NT2/D1 (cell line): ENCODE measurements around the gene RRP15.

ENCODE experiments used
- DNase-seq: peaks from one replicate; pipeline ENCODE4 v3.0.0-alpha.2; 2011; ENCODE audit warnings: low read depth, low spot score
- H3K27me3 ChIP-seq: 2 replicates; pipeline ENCODE4 v1.6.0; 2011; ENCODE audit warnings: mild to moderate bottlenecking; ENCODE audit not compliant: insufficient read length, insufficient read depth
- H3K36me3 ChIP-seq: 2 replicates; pipeline ENCODE4 v1.6.1; 2011; ENCODE audit warnings: mild to moderate bottlenecking, low read length, mixed read lengths; ENCODE audit not compliant: insufficient read depth, insufficient read length
- H3K4me1 ChIP-seq: 2 replicates; pipeline ENCODE4 v1.5.1; 2011; ENCODE audit not compliant: insufficient read depth, insufficient read length
- H3K4me3 ChIP-seq: 2 replicates; pipeline ENCODE4 v1.5.1; 2011; ENCODE audit warnings: low read depth; ENCODE audit not compliant: insufficient read length
- H3K9ac ChIP-seq: 2 replicates; pipeline ENCODE4 v1.6.0; 2011; ENCODE audit warnings: low read depth; ENCODE audit not compliant: insufficient read length
- H3K9me3 ChIP-seq: 2 replicates; pipeline ENCODE4 v1.5.1; 2011; ENCODE audit warnings: mild to moderate bottlenecking, low read length; ENCODE audit not compliant: insufficient read depth
- SUZ12 ChIP-seq: IDR thresholded peaks from 2 replicates; pipeline ENCODE4 v1.6.1; 2011; ENCODE audit not compliant: insufficient read length, insufficient read depth; ENCODE audit errors: extremely low read depth
- YY1 ChIP-seq: IDR thresholded peaks from 2 replicates; pipeline ENCODE4 v1.6.1; 2011; ENCODE audit not compliant: insufficient read length, insufficient read depth
- ZNF274 ChIP-seq: IDR thresholded peaks from 2 replicates; pipeline ENCODE4 v1.6.1; 2011; ENCODE audit warnings: mild to moderate bottlenecking, low read depth, low read length

Gene RRP15

GRCh38 chr1:218284917-218285635, at the start of gene RRP15:
Gene RRP15, plus strand, starts transcription at chr1:218285293. Its CDS starts 24 bp downstream, at chr1:218285317.
- TF ChIP-seq YY1, result peak; percentile 88
- TF ChIP-seq ZNF274, result no peak
- peak; percentile 94 for DNase-seq
- Histone ChIP-seq H3K4me1 (no peaks in the 10 kb centered on the region), H3K9ac (peak within 1 kb of the TSS; percentile 98), H3K4me3 (peak within 1 kb of the TSS; percentile 94), H3K36me3 (peaks cover 11% of the 10 kb centered on the region), H3K9me3 (no peaks in the 10 kb centered on the region), H3K27me3 (peaks cover 6% of the 10 kb centered on the region)

GRCh38 chr1:218242171-218242570, 42.9 kb upstream of the RRP15 start:
- no peaks in the 10 kb centered on the region for H3K36me3 ChIP-seq
- H3K9me3 ChIP-seq, result no peaks in the 10 kb centered on the region
- TF ChIP-seq SUZ12 (no peak), ZNF274 (no peak), YY1 (no peak)
- H3K4me3 ChIP-seq, result no peak overlapping the region
- no peak overlapping the region for H3K9ac ChIP-seq
- no peak for DNase-seq
- no peaks in the 10 kb centered on the region for H3K4me1 ChIP-seq
- no peaks in the 10 kb centered on the region for H3K27me3 ChIP-seq

- Histone ChIP-seq H3K4me1 (no peaks in the 10 kb centered on the region), H3K9me3 (no peaks in the 10 kb centered on the region), H3K9ac (no peak overlapping the region), H3K4me3 (no peak overlapping the region), H3K27me3 (no peaks in the 10 kb centered on the region), H3K36me3 (no peaks in the 10 kb centered on the region)
- TF ChIP-seq SUZ12 (no peak), YY1 (no peak), ZNF274 (no peak)
- no peak for DNase-seq
Measured at GRCh38 chr1:218247339-218247738, 37.8 kb upstream of the RRP15 start.

- H3K4me1 ChIP-seq, result no peaks in the 10 kb centered on the region
- H3K9ac ChIP-seq, result no peak overlapping the region
- DNase-seq, result no peak
- H3K4me3 ChIP-seq, result no peak overlapping the region
- H3K36me3 ChIP-seq, result no peaks in the 10 kb centered on the region
- no peaks in the 10 kb centered on the region for H3K9me3 ChIP-seq
- no peak for TF ChIP-seq YY1
- no peak for TF ChIP-seq ZNF274
- TF ChIP-seq SUZ12, result no peak
- no peaks in the 10 kb centered on the region for H3K27me3 ChIP-seq
Measured at GRCh38 chr1:218249338-218250140, 35.6 kb upstream of the RRP15 start.

- TF ChIP-seq YY1 (no peak), SUZ12 (no peak), ZNF274 (no peak)
- no peak overlapping the region for H3K9ac ChIP-seq
- no peaks in the 10 kb centered on the region for H3K4me1 ChIP-seq
- no peak for DNase-seq
- H3K9me3 ChIP-seq, result no peaks in the 10 kb centered on the region
- H3K4me3 ChIP-seq, result no peak overlapping the region
- no peaks in the 10 kb centered on the region for H3K27me3 ChIP-seq
- no peaks in the 10 kb centered on the region for H3K36me3 ChIP-seq
Measured at GRCh38 chr1:218250492-218250891, 34.6 kb upstream of the RRP15 start.

- DNase-seq, result no peak
- TF ChIP-seq SUZ12, result no peak
- TF ChIP-seq YY1, result no peak
- TF ChIP-seq ZNF274, result no peak
- Histone ChIP-seq H3K4me3 (no peak overlapping the region), H3K9ac (no peak overlapping the region), H3K27me3 (no peaks in the 10 kb centered on the region), H3K4me1 (no peaks in the 10 kb centered on the region), H3K9me3 (no peaks in the 10 kb centered on the region), H3K36me3 (no peaks in the 10 kb centered on the region)
Measured at GRCh38 chr1:218254296-218254946, 30.7 kb upstream of the RRP15 start.

- Histone ChIP-seq H3K27me3 (no peaks in the 10 kb centered on the region), H3K4me1 (no peaks in the 10 kb centered on the region), H3K9ac (no peak overlapping the region), H3K4me3 (no peak overlapping the region), H3K9me3 (no peaks in the 10 kb centered on the region), H3K36me3 (no peaks in the 10 kb centered on the region)
- TF ChIP-seq SUZ12 (no peak), YY1 (no peak), ZNF274 (no peak)
- no peak for DNase-seq
Measured at GRCh38 chr1:218255090-218255489, 30.0 kb upstream of the RRP15 start.
